Ovary (tissue), 3 donors: ENCODE measurements around the gene MTHFD1L.

Source experiments
- CTCF ChIP-seq, 3 donors: fragments of 450-650 bp in 2 of 3; fragments of 200-600 bp in 1 of 3; IDR thresholded peaks; one replicate each; pipeline versions ENCODE4 v1.5.1 to v1.8.0; 2016 to 2022; ENCODE audit warnings: antibody characterized with exemption in 3 of 3, mild to moderate bottlenecking in 1 of 3
- EP300 ChIP-seq: sonication (generic); formaldehyde crosslinking; IDR thresholded peaks from one replicate; pipeline ENCODE4 v1.6.1; 2017; ENCODE audit warnings: antibody characterized with exemption
- POLR2A ChIP-seq: fragments of 450-650 bp; IDR thresholded peaks from one replicate; pipeline ENCODE4 v1.6.1; 2017; ENCODE audit warnings: antibody characterized with exemption, mild to moderate bottlenecking, moderate library complexity
- donor health status: DM: no; HTN: no; CAD: no.

GRCh38 chr6:150959166-150959565 lies 93.7 kb downstream of the MTHFD1L start:
- no peak for TF ChIP-seq CTCF (IDR thresholded peaks at IDR 0.05)
- no peak for TF ChIP-seq POLR2A
- TF ChIP-seq EP300 = no peak
